Right lung (tissue), 5 donors: Measurements from ENCODE around the gene FOXB2. TPM values are rescaled to one million over a fixed set of nuclear protein-coding genes. Genes with fewer than 3 reads are reported as not detected.
"Not testable (repeated sequence)": the region's sequence is repeated elsewhere in the genome, so short reads cannot be mapped to it uniquely, and the experiment has no call there.

Experiments
- DNase-seq, 2 donors: peaks; one replicate each; pipeline ENCODE4 v3.0.0-alpha.2; 2013
- polyA plus RNA-seq, 5 donors: library from polyadenylated mRNA; unstranded; fragments of 120-200 nt; gene quantifications; one replicate each; pipeline versions ENCODE4 v1.2.1 to v1.2.3, GENCODE V29; 2013; ENCODE audit warnings: inconsistent platforms in 1 of 5, low replicate concordance in 1 of 5; ENCODE audit not compliant: insufficient read length in 5 of 5, insufficient read depth in 1 of 5

Gene FOXB2
- polyA plus RNA-seq, 5 donors: not detected

GRCh38 chr9:77016121-77016525 is 3.3 kb upstream of the FOXB2 start:
- DNase-seq: no peak

GRCh38 chr9:77016526-77017504 is 2.6 kb upstream of the FOXB2 start:
- no peak for DNase-seq

- DNase-seq: no peak
Observed at GRCh38 chr9:77017505-77017894, 2.0 kb upstream of the FOXB2 start.

GRCh38 chr9:77018058-77018968 is 1.1 kb upstream of the FOXB2 start:
- DNase-seq: no peak

GRCh38 chr9:77018969-77019235 is 553 bp upstream of the FOXB2 start:
- DNase-seq: no peak

GRCh38 chr9:77019926-77020412 is 514 bp downstream of the FOXB2 start:
- no peak for DNase-seq

GRCh38 chr9:77020413-77021290 is 1.2 kb downstream of the FOXB2 start:
- no peak for DNase-seq

- DNase-seq: no peak
Observed at GRCh38 chr9:77021291-77021894, 1.9 kb downstream of the FOXB2 start.

GRCh38 chr9:77021922-77022782 is 2.7 kb downstream of the FOXB2 start:
- no peak for DNase-seq

GRCh38 chr9:77022783-77023440 is 3.5 kb downstream of the FOXB2 start:
- no peak for DNase-seq

- no peak for DNase-seq
Observed at GRCh38 chr9:77023726-77024125, 4.3 kb downstream of the FOXB2 start.

GRCh38 chr9:77024776-77025545 is 5.5 kb downstream of the FOXB2 start:
- no peak for DNase-seq

GRCh38 chr9:77028478-77028877 is 9.0 kb downstream of the FOXB2 start:
- no peak for DNase-seq

GRCh38 chr9:77030045-77030444 is 10.6 kb downstream of the FOXB2 start:
- DNase-seq: no peak

GRCh38 chr9:77038281-77039036 is 19.0 kb downstream of the FOXB2 start:
- DNase-seq: no peak

- no peak for DNase-seq
Observed at GRCh38 chr9:77040340-77040739, 20.9 kb downstream of the FOXB2 start.

GRCh38 chr9:77043743-77044142 is 24.3 kb downstream of the FOXB2 start:
- not testable (repeated sequence) for DNase-seq

- DNase-seq: not testable (repeated sequence)
Observed at GRCh38 chr9:77060681-77061080, 41.2 kb downstream of the FOXB2 start.
